SHP77 treated with DMSO at 0.1 percent for 48 hours (cell line): Measurements from ENCODE around the gene ZNF808.
"Not testable (repeated sequence)": the region's sequence is repeated elsewhere in the genome, so short reads cannot be mapped to it uniquely, and the experiment has no call there.

Experiments
- DNase-seq: peaks from one replicate; lab custom pipeline; 2025; lab: John Stamatoyannopoulos, UW

The ZNF808 gene

DNA sequence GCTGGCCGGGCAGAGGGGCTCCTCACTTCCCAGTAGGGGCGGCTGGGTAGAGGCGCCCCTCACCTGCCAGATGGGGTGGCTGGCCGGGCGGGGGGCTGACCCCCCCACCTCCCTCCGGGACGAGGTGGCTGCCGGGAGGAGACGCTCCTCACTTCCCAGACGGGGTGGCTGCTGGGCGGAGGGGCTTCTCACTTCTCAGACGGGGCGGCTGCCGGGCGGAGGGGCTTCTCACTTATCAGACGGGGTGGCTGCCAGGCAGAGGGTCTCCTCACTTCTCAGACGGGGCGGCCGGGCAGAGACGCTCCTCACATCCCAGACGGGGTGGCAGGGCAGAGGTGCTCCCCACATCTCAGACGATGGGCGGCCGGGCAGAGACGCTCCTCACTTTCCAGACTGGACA lies 66.0 kb downstream of the ZNF808 start:
- not testable (repeated sequence) for DNase-seq

- no peak for DNase-seq
Measured at GRCh38 chr19:52599241-52599640, 71.8 kb downstream of the ZNF808 start.

DNA sequence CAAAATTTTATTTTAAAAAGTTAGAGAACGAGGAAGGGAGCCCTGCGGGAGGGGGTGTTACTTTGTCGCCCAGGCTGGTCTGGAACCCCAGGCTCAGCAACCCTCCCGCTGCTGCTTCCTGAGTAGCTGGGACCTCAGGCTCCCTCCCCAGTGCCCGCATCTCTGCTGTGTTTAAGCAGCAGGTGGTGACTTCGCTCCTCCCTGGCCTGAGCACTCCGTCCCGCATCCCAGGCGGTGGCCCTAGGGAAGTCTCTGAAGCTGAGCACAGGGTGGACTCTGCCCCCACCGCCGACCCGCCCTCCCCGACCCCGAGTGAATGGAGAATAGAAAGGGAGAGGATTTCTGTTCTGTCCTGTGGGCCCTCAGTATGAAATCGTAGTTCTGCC lies 73.2 kb downstream of the ZNF808 start:
- no peak for DNase-seq

- DNase-seq: no peak
Measured at GRCh38 chr19:52601025-52601973, 73.8 kb downstream of the ZNF808 start.

DNA sequence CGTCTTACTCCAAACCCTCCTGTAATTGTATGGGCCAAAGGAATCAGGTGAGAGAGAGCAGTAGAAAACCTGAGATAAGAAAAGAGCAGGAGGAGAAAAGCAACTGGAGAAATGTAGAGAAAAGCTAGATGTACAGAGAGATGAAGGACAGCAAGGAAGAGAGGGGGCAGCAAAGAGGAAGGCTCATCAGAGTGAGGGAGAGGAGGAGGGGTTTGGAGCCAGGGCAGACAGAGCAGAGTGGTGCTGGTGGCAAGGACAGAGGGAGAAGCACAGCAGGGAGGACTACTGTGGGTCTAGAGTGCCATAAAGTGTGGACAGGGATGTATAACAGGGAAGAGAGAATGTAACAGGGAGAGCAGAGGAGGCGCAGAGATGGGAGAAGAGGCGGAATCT lies 74.5 kb downstream of the ZNF808 start:
- DNase-seq: not testable (repeated sequence)

- no peak for DNase-seq
Measured at GRCh38 chr19:52602941-52603340, 75.5 kb downstream of the ZNF808 start.

GRCh38 chr19:52603558-52604207 lies 76.2 kb downstream of the ZNF808 start:
- no peak for DNase-seq
